ENCODE data around the gene MPND. TPM values are rescaled to one million over a fixed set of nuclear protein-coding genes. Genes with fewer than 3 reads are reported as not detected.

The MPND gene
- total RNA-seq, 1 experiment from 2014 or later: 37.0 TPM

GRCh38 chr19:4362831-4363545 lies 19.6 kb downstream of the MPND start:
- H3K4me1 ChIP-seq (ENCODE audit: insufficient read depth, low read length): no peaks in the 10 kb centered on the region; the same call in 1 of the 2 replicates
- no peaks in the 10 kb centered on the region for H3K9me3 Mint-ChIP-seq
- no peak overlapping the region for H3K23ac ChIP-seq (ENCODE audit: insufficient read length, low read depth, low read length)
- no peak overlapping the region for H3K56ac ChIP-seq (ENCODE audit: insufficient read length, low read depth, low read length)
- peak; percentile 55 for TF ChIP-seq CTCF (conservative IDR thresholded peaks at IDR 0.05)
- no peak overlapping the region for H2AFZ ChIP-seq (ENCODE audit: low read length)
- H3K4me2 ChIP-seq (ENCODE audit: insufficient read depth, insufficient read length, low read length): no peak overlapping the region
- H3K36me3 Mint-ChIP-seq (ENCODE audit: insufficient read depth in 1 of 3, low read depth in 3 of 3): peaks cover 1 to 38% (median 16%) of the 10 kb centered on the region in 3 experiments; a peak in 6 of 7 replicates
- no peak overlapping the region for H3K14ac ChIP-seq (ENCODE audit: insufficient read depth, low read length)
- H3K4me1 Mint-ChIP-seq: peaks cover 7 to 11% of the 10 kb centered on the region in 2 experiments; a peak in 3 of 4 replicates
- no peak overlapping the region for H3K27ac ChIP-seq (ENCODE audit: insufficient read length, low read depth, low read length)
- no peak overlapping the region for H2BK12ac ChIP-seq (ENCODE audit: insufficient read length, low read depth, low read length)
- no peak overlapping the region for H2BK120ac ChIP-seq (ENCODE audit: low read depth, low read length, poor library complexity, severe bottlenecking)
- peak overlapping the region in 1 of 3 experiments; percentile 55; a peak in 1 of 7 replicates for H3K27ac Mint-ChIP-seq
- H3T11ph ChIP-seq (ENCODE audit: low read length): no peak overlapping the region
- no peak overlapping the region for H2BK20ac ChIP-seq (ENCODE audit: low read depth, low read length, poor library complexity, severe bottlenecking)
- no peak overlapping the region for H3K4me3 Mint-ChIP-seq
- H3K79me1 ChIP-seq (ENCODE audit: insufficient read depth, low read depth, low read length, poor library complexity, severe bottlenecking): no peaks in the 10 kb centered on the region
- no peak overlapping the region for H3K9ac ChIP-seq (ENCODE audit: extremely low read depth, insufficient read length, low read length)
- no peak overlapping the region for H2AK5ac ChIP-seq (ENCODE audit: insufficient read length, low read length)
- H4K91ac ChIP-seq (ENCODE audit: insufficient read length, low read depth, low read length): no peak overlapping the region
- H4K8ac ChIP-seq (replicated peaks; ENCODE audit: insufficient read length, low read depth, low read length): no peak overlapping the region
- H2BK5ac ChIP-seq (ENCODE audit: insufficient read length, low read length): no peak overlapping the region
- H3K9me3 ChIP-seq (ENCODE audit: control insufficient read depth, low read depth, low read length): no peaks in the 10 kb centered on the region
- DNase-seq: peak; percentile 59
- no peaks in the 10 kb centered on the region for H3K23me2 ChIP-seq (ENCODE audit: insufficient read length, low read depth, low read length, poor library complexity, severe bottlenecking)
- H2BK15ac ChIP-seq (ENCODE audit: low read depth, low read length): no peak overlapping the region
- WGBS (ENCODE audit: extremely low coverage, insufficient read length, low lambda C conversion rate): no CpG with 5 or more reads among the region's 22 CpGs
- H3K4ac ChIP-seq (ENCODE audit: low read depth, low read length): no peak overlapping the region
- H3K27me3 ChIP-seq (ENCODE audit: insufficient read depth, low read length): no peaks in the 10 kb centered on the region
- H3K79me2 ChIP-seq (ENCODE audit: insufficient read depth, low read length): no peaks in the 10 kb centered on the region
- H4K20me1 ChIP-seq (ENCODE audit: control insufficient read depth, insufficient read depth, insufficient read length): no peaks in the 10 kb centered on the region
- H3K27me3 Mint-ChIP-seq (ENCODE audit: low read depth): peaks cover 6% of the 10 kb centered on the region
- H4K5ac ChIP-seq (ENCODE audit: insufficient read length, low read depth, low read length): no peak overlapping the region
- H3K18ac ChIP-seq (ENCODE audit: insufficient read length, low read depth, low read length): no peak overlapping the region

Data from H9 (cell line).